ENCODE data around the gene TMC1.

Gene TMC1

GRCh38 chr9:72685911-72686310 lies 164.5 kb downstream of the TMC1 start:
- DNase-seq: no peak

- DNase-seq: no peak
These were observed 165.9 kb downstream of the TMC1 start for GRCh38 chr9:72687331-72687730.

GRCh38 chr9:72691671-72692070 lies 170.3 kb downstream of the TMC1 start:
- DNase-seq: no peak

- no peak for DNase-seq
These were observed 174.0 kb downstream of the TMC1 start for GRCh38 chr9:72695365-72695764.

GRCh38 chr9:72696511-72696910 lies 175.1 kb downstream of the TMC1 start:
- no peak for DNase-seq

- DNase-seq: no peak
These were observed 180.1 kb downstream of the TMC1 start for GRCh38 chr9:72701510-72701909.

GRCh38 chr9:72703574-72703973 lies 182.2 kb downstream of the TMC1 start:
- DNase-seq: no peak

- DNase-seq: no peak
These were observed 183.4 kb downstream of the TMC1 start for GRCh38 chr9:72704688-72705375.

GRCh38 chr9:72718503-72718902 lies 197.1 kb downstream of the TMC1 start:
- DNase-seq: no peak

GRCh38 chr9:72721067-72721466 lies 199.7 kb downstream of the TMC1 start:
- DNase-seq: no peak

GRCh38 chr9:72726947-72727346 lies 205.5 kb downstream of the TMC1 start:
- no peak for DNase-seq

GRCh38 chr9:72728031-72728770 lies 206.8 kb downstream of the TMC1 start:
- no peak for DNase-seq

GRCh38 chr9:72733895-72734294 lies 212.5 kb downstream of the TMC1 start:
- no peak for DNase-seq

GRCh38 chr9:72734631-72735030 lies 213.2 kb downstream of the TMC1 start:
- DNase-seq: no peak

- DNase-seq: no peak
These were observed 222.4 kb downstream of the TMC1 start for GRCh38 chr9:72743836-72744235.

GRCh38 chr9:72749276-72749675 lies 227.9 kb downstream of the TMC1 start:
- DNase-seq: no peak

- DNase-seq: no peak
These were observed 230.1 kb downstream of the TMC1 start for GRCh38 chr9:72751541-72751940.

- no peak for DNase-seq
These were observed 232.0 kb downstream of the TMC1 start for GRCh38 chr9:72753266-72753893.

- DNase-seq: no peak
These were observed 234.4 kb downstream of the TMC1 start for GRCh38 chr9:72755836-72756235.

- no peak for DNase-seq
These were observed 237.5 kb downstream of the TMC1 start for GRCh38 chr9:72758944-72759343.

GRCh38 chr9:72763022-72763421 lies 241.6 kb downstream of the TMC1 start:
- DNase-seq: no peak

GRCh38 chr9:72769546-72769945 lies 248.1 kb downstream of the TMC1 start:
- DNase-seq: no peak

- no peak for DNase-seq
These were observed 251.3 kb downstream of the TMC1 start for GRCh38 chr9:72772661-72773060.

GRCh38 chr9:72773570-72773969 lies 252.2 kb downstream of the TMC1 start:
- DNase-seq: no peak
